ENCODE measurements around the gene DNER.

- no peak for TF ChIP-seq POLR2AphosphoS5 (IDR thresholded peaks at IDR 0.05; ENCODE audit: low read depth)
- no peak for TF ChIP-seq EZH2phosphoT487 (IDR thresholded peaks at IDR 0.05; ENCODE audit: unreplicated experiment)
- no peak for TF ChIP-seq CTCF (conservative IDR thresholded peaks at IDR 0.05; ENCODE audit: low read depth in 2 of 2)
- TF ChIP-seq EZH2 (IDR thresholded peaks at IDR 0.05; ENCODE audit: low read depth, unreplicated experiment): no peak
- TF ChIP-seq REST (IDR thresholded peaks at IDR 0.05; ENCODE audit: unreplicated experiment): no peak
- no peak for TF ChIP-seq CREB1 (CRISPR knock-in tag; IDR thresholded peaks at IDR 0.05; ENCODE audit: low read depth)
- TF ChIP-seq JUNB (IDR thresholded peaks at IDR 0.05; ENCODE audit: unreplicated experiment): no peak
- TF ChIP-seq STAT1 (IDR thresholded peaks at IDR 0.05; ENCODE audit: unreplicated experiment): no peak
- no peak for TF ChIP-seq NANOG (IDR thresholded peaks at IDR 0.05; ENCODE audit: borderline replicate concordance)
- no peak for TF ChIP-seq ZNF114 (CRISPR knock-in tag; IDR thresholded peaks at IDR 0.05)
- TF ChIP-seq ETS1 (IDR thresholded peaks at IDR 0.05): no peak
These were observed 38.8 kb upstream of the DNER start for GRCh38 chr2:229752970-229753729.

Data from GM23338 (cell line).